MM.1S (cell line): ENCODE data around the gene LNX1.

Source experiments
- DNase-seq: peaks from one replicate; pipeline ENCODE4 v3.0.0-alpha.2; 2015
- H2AFZ ChIP-seq: fragments of 300-600 bp; sonication (generic); 2 replicates; pipeline ENCODE4 v1.6.0; 2016; ENCODE audit warnings: antibody characterized with exemption, low read length
- H3F3A ChIP-seq: fragments of 300-600 bp; sonication (generic); 2 replicates; pipeline ENCODE4 v1.6.1; 2016; ENCODE audit warnings: mild to moderate bottlenecking, antibody characterized with exemption, low read length, moderate library complexity, mixed read lengths; ENCODE audit not compliant: insufficient read depth
- H3K27ac ChIP-seq: fragments of 300-600 bp; sonication (generic); 2 replicates; pipeline ENCODE4 v1.5.1; 2016; ENCODE audit warnings: mild to moderate bottlenecking, low read length
- H3K27me3 ChIP-seq: fragments of 300-600 bp; sonication (generic); replicated peaks from 2 replicates; pipeline ENCODE4 v1.6.0; 2016; ENCODE audit warnings: low read length; ENCODE audit not compliant: insufficient read depth
- H3K36me3 ChIP-seq: fragments of 300-600 bp; sonication (generic); replicated peaks from 2 replicates; pipeline ENCODE4 v1.6.1; 2016; ENCODE audit warnings: mild to moderate bottlenecking, low read length, mixed read lengths; ENCODE audit not compliant: insufficient read depth
- H3K4me1 ChIP-seq: fragments of 300-600 bp; sonication (generic); 2 replicates; pipeline ENCODE4 v1.6.1; 2016; ENCODE audit warnings: low read length, mixed read lengths
- H3K4me2 ChIP-seq: fragments of 300-600 bp; sonication (generic); 2 replicates; pipeline ENCODE4 v1.6.0; 2016; ENCODE audit warnings: low read depth, low read length
- H3K4me3 ChIP-seq: fragments of 300-600 bp; sonication (generic); 2 replicates; pipeline ENCODE4 v1.5.1; 2016; ENCODE audit warnings: low read length, mixed read lengths
- H3K79me2 ChIP-seq: fragments of 300-600 bp; sonication (generic); 2 replicates; pipeline ENCODE4 v1.6.1; 2016; ENCODE audit warnings: mixed run types, low read length, mixed read lengths
- H3K9ac ChIP-seq: fragments of 300-600 bp; sonication (generic); 2 replicates; pipeline ENCODE4 v1.6.1; 2016; ENCODE audit warnings: low read length, mixed read lengths
- H3K9me2 ChIP-seq: fragments of 300-600 bp; sonication (generic); replicated peaks from 2 replicates; pipeline ENCODE4 v1.6.1; 2016; ENCODE audit warnings: mild to moderate bottlenecking, low read length, mixed read lengths; ENCODE audit not compliant: insufficient read depth
- H3K9me3 ChIP-seq: fragments of 300-600 bp; sonication (generic); replicated peaks from 2 replicates; pipeline ENCODE4 v1.6.1; 2016; ENCODE audit warnings: mild to moderate bottlenecking, low read length, mixed read lengths; ENCODE audit not compliant: insufficient read depth
- H4K20me1 ChIP-seq: fragments of 300-600 bp; sonication (generic); 2 replicates; pipeline ENCODE4 v1.6.1; 2016; ENCODE audit warnings: mild to moderate bottlenecking, low read length, moderate library complexity, mixed read lengths; ENCODE audit not compliant: insufficient read depth
- EZH2 ChIP-seq: fragments of 300-600 bp; sonication (generic); optimal IDR thresholded peaks from 2 replicates; pipeline ENCODE3; 2017; ENCODE audit warnings: low read depth, mild to moderate bottlenecking, antibody characterized with exemption, low read length, mixed read lengths
- EZH2phosphoT487 ChIP-seq: fragments of 300-600 bp; sonication (generic); IDR thresholded peaks from 2 replicates; pipeline ENCODE4 v1.6.1; 2018; ENCODE audit warnings: antibody characterized with exemption, low read length
- TF ChIP-seq, protein P1 (sequence below): fragments of 300-600 bp; sonication (generic); IDR thresholded peaks from 2 replicates; pipeline ENCODE4 v1.5.1; 2016; ENCODE audit warnings: antibody characterized with exemption, low read length, mixed read lengths

The LNX1 gene

DNA sequence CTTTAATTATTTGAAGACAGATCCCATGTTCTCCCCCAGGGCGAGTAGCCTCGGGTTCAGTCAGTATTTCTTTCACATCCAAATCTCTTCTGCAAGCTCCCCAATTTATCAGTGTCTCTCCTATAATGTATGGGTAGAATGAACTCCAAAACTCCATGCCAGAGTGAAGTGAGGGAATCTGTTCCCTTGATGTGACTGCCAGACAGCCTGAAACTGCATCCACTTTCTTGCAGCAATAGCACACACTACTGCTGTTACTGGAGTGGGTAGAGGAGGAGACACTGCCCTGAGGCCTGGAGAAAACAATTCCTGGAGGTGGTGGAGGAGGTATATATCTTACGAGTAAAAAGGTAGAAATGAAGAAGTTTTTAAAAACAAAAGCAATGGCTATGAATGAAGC lies 11.0 kb downstream of the LNX1 start:
- Histone ChIP-seq H3F3A (no peaks in the 10 kb centered on the region), H3K9me3 (no peaks in the 10 kb centered on the region), H3K9me2 (no peaks in the 10 kb centered on the region), H3K27me3 (no peaks in the 10 kb centered on the region), H3K79me2 (no peaks in the 10 kb centered on the region), H3K4me2 (no peak overlapping the region), H3K4me3 (no peak overlapping the region), H3K9ac (no peak overlapping the region), H4K20me1 (no peaks in the 10 kb centered on the region), H3K36me3 (no peaks in the 10 kb centered on the region), H2AFZ (no peak overlapping the region), H3K4me1 (no peaks in the 10 kb centered on the region), H3K27ac (no peak overlapping the region)
- TF ChIP-seq, protein P1, sequence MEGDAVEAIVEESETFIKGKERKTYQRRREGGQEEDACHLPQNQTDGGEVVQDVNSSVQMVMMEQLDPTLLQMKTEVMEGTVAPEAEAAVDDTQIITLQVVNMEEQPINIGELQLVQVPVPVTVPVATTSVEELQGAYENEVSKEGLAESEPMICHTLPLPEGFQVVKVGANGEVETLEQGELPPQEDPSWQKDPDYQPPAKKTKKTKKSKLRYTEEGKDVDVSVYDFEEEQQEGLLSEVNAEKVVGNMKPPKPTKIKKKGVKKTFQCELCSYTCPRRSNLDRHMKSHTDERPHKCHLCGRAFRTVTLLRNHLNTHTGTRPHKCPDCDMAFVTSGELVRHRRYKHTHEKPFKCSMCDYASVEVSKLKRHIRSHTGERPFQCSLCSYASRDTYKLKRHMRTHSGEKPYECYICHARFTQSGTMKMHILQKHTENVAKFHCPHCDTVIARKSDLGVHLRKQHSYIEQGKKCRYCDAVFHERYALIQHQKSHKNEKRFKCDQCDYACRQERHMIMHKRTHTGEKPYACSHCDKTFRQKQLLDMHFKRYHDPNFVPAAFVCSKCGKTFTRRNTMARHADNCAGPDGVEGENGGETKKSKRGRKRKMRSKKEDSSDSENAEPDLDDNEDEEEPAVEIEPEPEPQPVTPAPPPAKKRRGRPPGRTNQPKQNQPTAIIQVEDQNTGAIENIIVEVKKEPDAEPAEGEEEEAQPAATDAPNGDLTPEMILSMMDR = no peak
- TF ChIP-seq EZH2phosphoT487 (no peak), EZH2 (no peak)
- DNase-seq = no peak

- DNase-seq = no peak
- no peak overlapping the region for H3K4me2 ChIP-seq
- no peaks in the 10 kb centered on the region for H3K79me2 ChIP-seq
- no peaks in the 10 kb centered on the region for H3K27me3 ChIP-seq
- H3K4me1 ChIP-seq = no peaks in the 10 kb centered on the region
- H3K27ac ChIP-seq = no peak overlapping the region
- TF ChIP-seq, protein P1 = no peak
- TF ChIP-seq EZH2phosphoT487 = no peak
- no peak for TF ChIP-seq EZH2
- H3K9me2 ChIP-seq = no peaks in the 10 kb centered on the region
- no peak overlapping the region for H2AFZ ChIP-seq
- H3K36me3 ChIP-seq = no peaks in the 10 kb centered on the region
- no peaks in the 10 kb centered on the region for H3F3A ChIP-seq
- H3K4me3 ChIP-seq = no peak overlapping the region
- H4K20me1 ChIP-seq = no peaks in the 10 kb centered on the region
- no peak overlapping the region for H3K9ac ChIP-seq
- H3K9me3 ChIP-seq = no peaks in the 10 kb centered on the region
Measured at GRCh38 chr4:53579826-53580225, 11.5 kb downstream of the LNX1 start.

DNA sequence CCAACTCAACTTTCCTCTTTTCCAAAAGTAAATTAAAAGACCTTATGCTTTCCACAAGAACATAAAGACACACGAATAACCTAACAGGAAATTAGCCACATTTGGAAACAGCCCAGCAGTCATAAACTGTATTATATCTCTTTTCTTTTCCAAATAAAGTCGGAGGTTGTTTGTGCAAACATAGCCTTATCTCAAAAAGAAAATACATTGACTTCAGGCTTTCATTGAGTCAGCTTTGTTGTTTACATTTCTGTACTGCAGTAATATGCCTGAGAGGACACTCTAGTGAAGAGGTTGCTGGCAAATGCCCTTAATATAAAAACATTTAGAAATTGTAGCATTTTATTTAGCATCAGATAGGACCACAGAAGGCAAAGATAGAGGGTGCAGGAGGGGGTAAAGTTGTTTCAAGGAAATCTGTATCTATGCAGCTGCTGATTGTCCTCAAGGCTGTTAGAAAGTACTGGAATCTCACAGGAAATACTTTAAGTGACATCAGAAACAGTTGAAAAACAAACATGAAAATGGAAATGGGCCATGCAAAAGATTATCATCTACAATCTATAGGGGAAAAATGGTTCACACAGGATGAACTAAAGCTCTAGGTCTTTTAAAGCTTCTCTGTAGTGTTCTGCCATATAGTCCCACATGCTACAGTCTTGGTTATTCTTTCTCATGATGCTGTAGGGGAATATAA lies 14.5 kb downstream of the LNX1 start:
- no peak for DNase-seq
- H3K4me3 ChIP-seq = no peak overlapping the region
- no peaks in the 10 kb centered on the region for H3K36me3 ChIP-seq
- H2AFZ ChIP-seq = no peak overlapping the region
- H3K79me2 ChIP-seq = no peaks in the 10 kb centered on the region
- H3K27me3 ChIP-seq = no peaks in the 10 kb centered on the region
- H4K20me1 ChIP-seq = no peaks in the 10 kb centered on the region
- H3K9ac ChIP-seq = no peak overlapping the region
- TF ChIP-seq EZH2phosphoT487 (no peak), EZH2 (no peak)
- TF ChIP-seq, protein P1 = no peak
- H3K9me3 ChIP-seq = no peaks in the 10 kb centered on the region
- no peaks in the 10 kb centered on the region for H3F3A ChIP-seq
- H3K27ac ChIP-seq = no peak overlapping the region
- no peaks in the 10 kb centered on the region for H3K9me2 ChIP-seq
- no peak overlapping the region for H3K4me2 ChIP-seq
- no peaks in the 10 kb centered on the region for H3K4me1 ChIP-seq
